PC-9 (cell line): ENCODE measurements around the gene LMX1B. TPM values are rescaled to one million over a fixed set of nuclear protein-coding genes. Genes with fewer than 3 reads are reported as not detected.

Experiments used
- BruUV-seq: library from RNA; stranded (reverse); fragments of 400-500 nt; replicated peaks from 2 replicates; lab custom pipeline; 2021; lab: Mats Ljungman, UMichigan
- CTCF ChIA-PET: fragments of 300-600 bp; sonication (Branson Sonifier 250); formaldehyde crosslinking; loops from one replicate; lab custom pipeline; 2022; ENCODE audit warnings: antibody characterized with exemption; lab: Charles Lee
- POLR2A ChIA-PET: fragments of 300-600 bp; sonication (Branson Sonifier 250); formaldehyde crosslinking; loops from one replicate; lab custom pipeline; 2022; ENCODE audit warnings: antibody characterized with exemption; ENCODE audit not compliant: unreplicated experiment; lab: Charles Lee
- DNase-seq, 2 experiments: peaks; one replicate each; pipeline versions ENCODE4 v3.0.0 to v3.0.0-alpha.2; 2015 to 2022; ENCODE audit warnings: mixed read lengths in 1 of 2
- H2AFZ ChIP-seq: fragments of 200-600 bp; sonication (generic); 2 replicates; pipeline ENCODE4 v1.8.1; 2017; ENCODE audit warnings: antibody characterized with exemption
- H3F3A ChIP-seq: fragments of 200-600 bp; sonication (generic); 2 replicates; pipeline ENCODE4 v1.8.1; 2017; ENCODE audit warnings: antibody characterized with exemption, mild to moderate bottlenecking, low read depth; ENCODE audit not compliant: insufficient read depth
- H3K27ac ChIP-seq: fragments of 200-600 bp; sonication (generic); 2 replicates; pipeline ENCODE4 v1.6.1; 2016; ENCODE audit warnings: mixed run types
- H3K27me3 ChIP-seq: fragments of 200-600 bp; sonication (generic); 2 replicates; pipeline ENCODE4 v1.6.1; 2016; ENCODE audit warnings: low read depth, mixed run types; ENCODE audit not compliant: insufficient read depth
- H3K36me3 ChIP-seq: fragments of 200-600 bp; sonication (generic); 2 replicates; pipeline ENCODE4 v1.6.1; 2016; ENCODE audit warnings: low read depth, mixed run types
- H3K4me1 ChIP-seq: fragments of 200-600 bp; sonication (generic); replicated peaks from 2 replicates; pipeline ENCODE4 v1.6.1; 2016; ENCODE audit warnings: mixed run types; ENCODE audit not compliant: insufficient read depth
- H3K4me2 ChIP-seq: fragments of 200-600 bp; sonication (generic); 2 replicates; pipeline ENCODE4 v1.6.1; 2017; ENCODE audit warnings: mixed run types
- H3K4me3 ChIP-seq: fragments of 200-600 bp; sonication (generic); 2 replicates; pipeline ENCODE4 v1.6.1; 2016; ENCODE audit warnings: mixed run types
- H3K79me2 ChIP-seq: fragments of 200-600 bp; sonication (generic); 2 replicates; pipeline ENCODE4 v1.6.1; 2017; ENCODE audit warnings: low read depth, mixed run types
- H3K9me2 ChIP-seq: fragments of 200-600 bp; sonication (generic); 2 replicates; pipeline ENCODE4 v1.8.1; 2017; ENCODE audit warnings: mild to moderate bottlenecking; ENCODE audit not compliant: insufficient read depth
- H3K9me3 ChIP-seq: fragments of 200-600 bp; sonication (generic); 2 replicates; pipeline ENCODE4 v1.8.1; 2016; ENCODE audit warnings: low read depth; ENCODE audit not compliant: insufficient read depth
- H4K20me1 ChIP-seq: fragments of 200-600 bp; sonication (generic); 2 replicates; pipeline ENCODE4 v1.8.1; 2017; ENCODE audit not compliant: insufficient read depth
- EZH2 ChIP-seq: fragments of 200-600 bp; sonication (generic); IDR thresholded peaks from 2 replicates; pipeline ENCODE4 v1.8.0; 2017; ENCODE audit warnings: antibody characterized with exemption, low read depth
- intact Hi-C: fragments of 100-400 bp; cut with micrococcal nuclease; formaldehyde crosslinking; loops from one replicate; pipeline ENCODE4 v1.10.0; 2022; ENCODE audit not compliant: unreplicated experiment
- total RNA-seq: library from RNA; stranded (reverse); gene quantifications from 2 replicates; pipeline ENCODE4 v1.2.3, GENCODE V29; 2021
- TF ChIP-seq, protein P1 (sequence below): fragments of 200-600 bp; sonication (generic); conservative IDR thresholded peaks from 2 replicates; pipeline ENCODE4 v1.6.1; 2017; ENCODE audit warnings: mixed run types, antibody characterized with exemption, mild to moderate bottlenecking, moderate library complexity

Gene LMX1B
- total RNA-seq, 1 experiment from 2014 or later, result not detected

GRCh38 chr9:126641118-126641851 is 27.6 kb downstream of the LMX1B start:
- CTCF ChIA-PET, result no interaction called here
- peaks cover 60% of the 10 kb centered on the region for H3K27me3 ChIP-seq

DNA sequence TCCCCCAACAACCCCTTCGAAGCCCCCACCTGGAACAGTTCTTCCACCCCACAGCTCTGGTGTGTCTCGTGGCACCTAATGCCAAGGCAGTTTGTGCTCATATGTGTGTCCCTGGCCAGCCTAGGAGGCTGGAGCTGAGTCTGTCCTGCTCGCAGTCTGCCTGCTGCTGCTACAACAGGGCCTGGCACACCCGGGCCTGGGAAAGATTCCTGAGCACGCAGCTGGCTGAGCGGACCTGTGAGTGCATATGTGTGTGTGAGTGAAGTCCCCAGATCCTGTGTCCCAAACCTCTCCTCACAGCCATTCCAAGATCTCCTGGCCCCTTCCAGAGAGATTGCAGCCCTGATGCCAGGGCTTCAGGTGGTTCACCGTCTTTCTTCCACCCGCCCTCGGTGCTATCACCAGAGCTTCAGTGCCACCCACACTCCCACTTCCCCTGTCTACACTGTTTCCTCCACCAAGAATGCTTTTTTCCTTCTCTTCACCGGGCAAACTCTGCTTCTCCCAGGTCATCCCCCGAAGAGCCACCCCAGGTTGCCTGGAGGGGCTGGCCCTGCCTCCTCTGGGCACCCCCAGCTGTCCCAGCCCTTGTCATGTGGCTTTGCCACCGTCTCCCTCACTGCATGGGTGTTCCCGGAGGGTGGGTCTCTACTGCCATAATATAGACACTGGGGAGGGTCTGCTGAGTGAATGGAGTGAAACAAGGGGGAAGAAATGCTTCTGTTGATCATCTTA is 28.4 kb downstream of the LMX1B start:
- Histone ChIP-seq H3K4me2 (no peak overlapping the region), H3K36me3 (no peaks in the 10 kb centered on the region), H3K4me3 (no peak overlapping the region), H3K79me2 (no peaks in the 10 kb centered on the region), H3K9me3 (no peaks in the 10 kb centered on the region), H3K9me2 (no peaks in the 10 kb centered on the region), H4K20me1 (no peaks in the 10 kb centered on the region; the same call in 1 of the 2 replicates), H3K27ac (no peak overlapping the region), H3K4me1 (peaks cover 9% of the 10 kb centered on the region), H3K27me3 (peaks cover 68% of the 10 kb centered on the region), H3F3A (peaks cover 6% of the 10 kb centered on the region; the same call in 1 of the 2 replicates), H2AFZ (no peak overlapping the region)
- POLR2A ChIA-PET, result no interaction called here
- no peak for DNase-seq
- CTCF ChIA-PET, result no interaction called here
- TF ChIP-seq, protein P1, sequence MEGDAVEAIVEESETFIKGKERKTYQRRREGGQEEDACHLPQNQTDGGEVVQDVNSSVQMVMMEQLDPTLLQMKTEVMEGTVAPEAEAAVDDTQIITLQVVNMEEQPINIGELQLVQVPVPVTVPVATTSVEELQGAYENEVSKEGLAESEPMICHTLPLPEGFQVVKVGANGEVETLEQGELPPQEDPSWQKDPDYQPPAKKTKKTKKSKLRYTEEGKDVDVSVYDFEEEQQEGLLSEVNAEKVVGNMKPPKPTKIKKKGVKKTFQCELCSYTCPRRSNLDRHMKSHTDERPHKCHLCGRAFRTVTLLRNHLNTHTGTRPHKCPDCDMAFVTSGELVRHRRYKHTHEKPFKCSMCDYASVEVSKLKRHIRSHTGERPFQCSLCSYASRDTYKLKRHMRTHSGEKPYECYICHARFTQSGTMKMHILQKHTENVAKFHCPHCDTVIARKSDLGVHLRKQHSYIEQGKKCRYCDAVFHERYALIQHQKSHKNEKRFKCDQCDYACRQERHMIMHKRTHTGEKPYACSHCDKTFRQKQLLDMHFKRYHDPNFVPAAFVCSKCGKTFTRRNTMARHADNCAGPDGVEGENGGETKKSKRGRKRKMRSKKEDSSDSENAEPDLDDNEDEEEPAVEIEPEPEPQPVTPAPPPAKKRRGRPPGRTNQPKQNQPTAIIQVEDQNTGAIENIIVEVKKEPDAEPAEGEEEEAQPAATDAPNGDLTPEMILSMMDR, result no peak
- TF ChIP-seq EZH2, result no peak
- intact Hi-C loops, result no loop called here
- no TSS peak for BruUV-seq

More at GRCh38 chr9:126641118-126641851, 27.6 kb downstream of the LMX1B start:
- Histone ChIP-seq H2AFZ (no peak overlapping the region), H4K20me1 (no peaks in the 10 kb centered on the region), H3K27ac (no peak overlapping the region), H3K4me2 (no peak overlapping the region), H3K36me3 (no peaks in the 10 kb centered on the region), H3K9me3 (no peaks in the 10 kb centered on the region), H3K9me2 (no peaks in the 10 kb centered on the region), H3K4me1 (peaks cover 9% of the 10 kb centered on the region), H3F3A (peaks cover 6% of the 10 kb centered on the region; the same call in 1 of the 2 replicates), H3K4me3 (no peak overlapping the region), H3K79me2 (no peaks in the 10 kb centered on the region)
- no peak for DNase-seq
- POLR2A ChIA-PET, result no interaction called here
- no TSS peak for BruUV-seq
- intact Hi-C loops, result no loop called here
- TF ChIP-seq EZH2, result no peak
- TF ChIP-seq, protein P1, result no peak

- peaks cover 6% of the 10 kb centered on the region; the same call in 1 of the 2 replicates for H3F3A ChIP-seq
- TF ChIP-seq, protein P1, result no peak
- no peak for TF ChIP-seq EZH2
- peaks cover 69% of the 10 kb centered on the region for H3K27me3 ChIP-seq
- H3K36me3 ChIP-seq, result no peaks in the 10 kb centered on the region
- no peaks in the 10 kb centered on the region for H3K9me3 ChIP-seq
- intact Hi-C loops, result no loop called here
- ChIA-PET CTCF (no interaction called here), POLR2A (no interaction called here)
- no peak for DNase-seq
- H3K27ac ChIP-seq, result no peak overlapping the region
- H3K4me1 ChIP-seq, result peaks cover 9% of the 10 kb centered on the region
- H4K20me1 ChIP-seq, result no peaks in the 10 kb centered on the region; the same call in 1 of the 2 replicates
- H3K79me2 ChIP-seq, result no peaks in the 10 kb centered on the region
- H2AFZ ChIP-seq, result no peak overlapping the region
- BruUV-seq, result no TSS peak
- no peak overlapping the region for H3K4me3 ChIP-seq
- H3K4me2 ChIP-seq, result no peak overlapping the region
- H3K9me2 ChIP-seq, result no peaks in the 10 kb centered on the region
Observed at GRCh38 chr9:126642839-126643238, 29.1 kb downstream of the LMX1B start.
